GM15510 (cell line): ENCODE results near the gene IL6ST.

Experiments used
- POLR2A ChIP-seq: IDR thresholded peaks from 3 replicates; pipeline ENCODE4 v1.6.1; 2011; ENCODE audit warnings: borderline replicate concordance; ENCODE audit not compliant: insufficient read length; ENCODE audit errors: extremely low read depth

The IL6ST gene

DNA sequence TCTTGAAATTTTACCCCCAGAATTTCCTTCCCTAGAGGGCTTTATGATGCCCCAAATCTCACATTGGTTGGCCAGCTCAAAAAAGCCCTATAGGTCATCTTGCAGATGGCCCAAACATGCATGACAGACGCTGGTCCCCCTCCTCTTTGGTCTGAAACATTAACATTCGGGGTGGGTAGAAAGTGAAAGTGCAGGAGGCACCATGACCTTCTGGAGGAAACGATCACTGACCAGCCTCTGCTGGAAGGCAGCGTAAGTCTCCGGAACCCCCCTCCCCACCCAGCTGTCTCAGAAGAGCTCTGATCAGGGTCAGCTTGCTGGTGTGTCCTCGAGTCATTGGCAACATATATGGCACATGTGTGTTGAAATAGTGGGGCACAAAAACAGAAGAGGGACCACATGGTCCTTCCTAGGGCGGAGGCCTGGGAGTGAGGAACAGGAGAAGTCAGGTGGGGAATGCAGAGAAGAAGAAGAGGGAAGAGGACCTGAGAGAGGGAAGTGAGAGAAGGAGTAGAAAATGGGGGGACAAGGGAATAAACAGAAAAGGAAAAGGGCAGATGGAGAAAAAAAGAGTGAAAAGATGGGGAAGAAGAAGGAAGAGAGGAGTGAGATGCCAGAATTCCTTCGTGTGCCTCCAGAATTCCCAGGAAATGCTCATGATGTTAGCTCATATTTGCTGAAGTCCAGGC, 97.4 kb downstream of the IL6ST start:
- no peak for TF ChIP-seq POLR2A

GRCh38 chr5:55896663-55897062, 98.1 kb downstream of the IL6ST start:
- no peak for TF ChIP-seq POLR2A

DNA sequence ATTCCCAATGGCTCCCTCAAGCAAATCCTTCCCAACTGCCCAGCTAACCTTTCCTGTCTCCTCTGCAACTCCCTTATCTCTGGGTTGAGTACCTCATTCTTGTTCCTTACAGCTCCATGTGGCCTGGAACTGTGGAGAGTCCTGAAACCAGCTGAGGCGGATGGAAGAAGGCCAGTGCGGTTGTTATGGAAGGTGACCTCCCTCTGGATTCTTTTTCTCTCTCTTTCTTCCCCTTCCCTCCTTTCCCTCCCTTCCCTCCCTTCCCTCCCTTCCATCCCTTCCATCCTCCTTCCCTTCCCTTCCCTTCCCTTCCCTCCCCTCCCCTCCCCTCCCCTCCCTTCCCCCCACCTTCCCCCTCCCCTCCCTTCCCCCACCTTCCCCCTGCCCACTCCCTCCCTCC, 98.5 kb downstream of the IL6ST start:
- no peak for TF ChIP-seq POLR2A

- TF ChIP-seq POLR2A = no peak
Measured at GRCh38 chr5:55895346-55895745, 99.4 kb downstream of the IL6ST start.

- TF ChIP-seq POLR2A = no peak
Measured at GRCh38 chr5:55894135-55894534, 100.6 kb downstream of the IL6ST start.

DNA sequence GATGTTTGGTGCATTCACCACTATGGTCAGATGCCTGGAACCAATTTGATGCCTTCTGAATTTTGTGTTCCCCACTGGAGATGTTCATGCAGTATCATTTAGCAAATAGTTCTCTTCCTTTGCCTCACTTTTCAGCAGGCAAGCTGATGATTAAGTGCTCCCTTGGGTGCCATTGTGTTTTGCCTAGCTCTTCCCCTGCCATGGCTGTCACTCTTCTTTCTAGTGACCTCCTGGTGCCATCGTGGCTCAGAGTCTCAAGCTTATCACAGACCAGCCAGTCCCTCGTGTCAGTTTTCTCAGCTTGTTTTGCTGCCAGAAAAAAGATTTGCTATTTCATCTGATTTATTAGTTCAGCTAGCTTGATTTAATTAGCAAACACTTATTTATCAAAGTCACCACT, 102.3 kb downstream of the IL6ST start:
- TF ChIP-seq POLR2A = no peak

DNA sequence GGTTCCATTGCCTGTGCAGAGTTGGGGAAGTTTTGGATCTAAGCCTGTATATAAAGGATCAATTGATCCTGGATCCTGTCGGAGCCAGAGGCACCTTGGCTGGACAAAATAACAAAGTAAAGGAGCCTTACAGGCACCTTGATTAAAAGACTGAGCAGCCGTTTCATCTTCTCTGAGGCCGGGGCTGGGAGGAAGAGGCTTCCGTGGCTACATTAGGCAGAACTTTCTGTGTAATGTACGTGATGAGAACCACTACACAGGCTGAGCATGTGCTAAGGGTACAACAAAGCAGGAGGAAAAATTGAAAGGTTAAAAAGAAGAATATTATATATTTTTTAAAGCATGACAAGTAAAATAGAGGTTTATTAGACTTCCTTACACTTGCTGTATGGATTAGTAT, 106.6 kb downstream of the IL6ST start:
- no peak for TF ChIP-seq POLR2A

DNA sequence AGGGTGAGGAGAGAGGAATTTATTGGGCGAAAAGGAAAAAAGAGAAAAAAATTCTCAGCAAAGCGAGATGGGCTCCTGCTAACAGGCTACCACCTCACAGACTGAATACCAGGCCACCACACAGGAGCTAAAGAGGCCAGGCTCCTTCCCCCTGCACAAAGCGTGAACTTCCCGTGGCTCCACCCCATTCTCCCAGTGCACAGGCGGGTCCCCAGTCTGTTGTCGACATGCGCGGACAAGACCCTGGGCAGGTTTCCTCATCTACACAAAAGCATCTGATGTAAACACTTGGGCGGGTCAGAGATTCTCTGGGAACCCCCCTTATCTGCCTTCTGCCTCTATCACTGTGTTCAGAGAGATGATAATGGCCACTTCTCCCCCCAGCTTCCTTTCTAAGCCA, 109.4 kb downstream of the IL6ST start:
- TF ChIP-seq POLR2A = no peak
